Stimulated activated naive CD4-positive, alpha-beta T cell treated with Interleukin-2 at 50 U/mL for 16 hours (primary cell): ENCODE data around the gene CFAP20.
"Not testable (repeated sequence)": the region's sequence is repeated elsewhere in the genome, so short reads cannot be mapped to it uniquely, and the experiment has no call there.

Source experiments
- DNase-seq: peaks from one replicate; lab custom pipeline; 2025; lab: John Stamatoyannopoulos, UW

The CFAP20 gene

GRCh38 chr16:58096249-58096648 lies 32.9 kb downstream of the CFAP20 start:
- DNase-seq, result no peak

- not testable (repeated sequence) for DNase-seq
Measured at GRCh38 chr16:58095575-58095960, 33.6 kb downstream of the CFAP20 start.

DNA sequence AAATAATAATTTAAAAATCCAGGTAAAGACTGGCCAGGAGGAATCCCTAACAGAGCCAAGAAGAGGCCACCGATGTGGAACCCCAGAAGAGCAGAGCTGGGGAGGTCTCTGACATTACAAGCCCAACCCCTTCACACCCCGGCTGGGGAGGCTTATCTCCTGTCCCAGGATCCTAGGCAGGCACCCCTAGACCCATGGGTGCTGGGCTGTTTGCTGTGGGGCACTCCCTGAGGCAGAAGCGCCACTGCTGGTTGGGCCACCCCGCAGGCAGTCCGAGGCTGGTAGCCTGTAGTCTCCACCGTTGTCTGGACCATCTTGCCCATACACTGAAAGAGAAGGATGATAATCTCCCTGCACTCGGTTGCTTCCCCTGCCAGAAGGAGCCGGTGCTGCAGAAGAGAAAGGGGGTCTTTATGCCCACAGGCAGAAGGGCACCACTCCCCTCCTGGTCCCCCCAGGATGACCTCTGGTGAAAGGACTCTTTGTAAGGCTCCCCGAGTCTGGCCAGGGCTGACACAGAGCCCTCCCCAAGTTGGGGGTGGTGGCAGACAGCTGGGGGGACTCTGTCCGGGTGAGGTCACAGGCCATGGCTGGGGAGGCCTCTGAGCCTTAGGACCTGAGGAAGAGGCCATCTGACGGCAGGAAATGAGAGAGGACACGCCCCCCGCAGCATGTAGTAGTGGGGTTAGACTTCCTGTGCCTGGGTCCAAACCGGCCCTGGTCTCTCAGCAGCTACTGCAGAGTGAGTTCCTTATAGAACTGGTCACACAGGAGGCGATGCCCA lies 34.2 kb downstream of the CFAP20 start:
- DNase-seq, result no peak

- DNase-seq, result no peak
Measured at GRCh38 chr16:58094026-58094425, 35.2 kb downstream of the CFAP20 start.

GRCh38 chr16:58090396-58090795 lies 38.8 kb downstream of the CFAP20 start:
- not testable (repeated sequence) for DNase-seq

DNA sequence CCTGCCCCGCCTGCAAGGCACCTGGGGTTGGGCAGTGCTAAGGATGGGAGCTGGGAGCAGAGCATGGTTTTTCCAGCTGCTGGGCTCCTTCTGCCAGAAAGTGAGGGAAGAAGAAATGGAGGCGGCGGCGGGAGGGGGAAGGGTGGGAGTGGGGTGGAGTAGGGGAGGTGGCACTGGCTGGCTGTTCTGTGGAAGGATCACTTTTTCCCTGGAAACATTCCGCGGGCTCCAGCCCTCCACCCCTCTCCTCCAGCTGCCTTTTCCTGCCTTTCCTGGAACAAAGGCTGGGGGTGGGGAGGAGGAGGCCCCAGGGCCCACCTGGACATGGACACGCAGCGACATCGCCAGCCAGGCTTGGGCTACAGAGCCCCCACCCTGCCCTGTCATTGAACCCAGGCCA lies 41.1 kb downstream of the CFAP20 start:
- DNase-seq, result no peak

- no peak for DNase-seq
Measured at GRCh38 chr16:58087209-58087913, 41.8 kb downstream of the CFAP20 start.

DNA sequence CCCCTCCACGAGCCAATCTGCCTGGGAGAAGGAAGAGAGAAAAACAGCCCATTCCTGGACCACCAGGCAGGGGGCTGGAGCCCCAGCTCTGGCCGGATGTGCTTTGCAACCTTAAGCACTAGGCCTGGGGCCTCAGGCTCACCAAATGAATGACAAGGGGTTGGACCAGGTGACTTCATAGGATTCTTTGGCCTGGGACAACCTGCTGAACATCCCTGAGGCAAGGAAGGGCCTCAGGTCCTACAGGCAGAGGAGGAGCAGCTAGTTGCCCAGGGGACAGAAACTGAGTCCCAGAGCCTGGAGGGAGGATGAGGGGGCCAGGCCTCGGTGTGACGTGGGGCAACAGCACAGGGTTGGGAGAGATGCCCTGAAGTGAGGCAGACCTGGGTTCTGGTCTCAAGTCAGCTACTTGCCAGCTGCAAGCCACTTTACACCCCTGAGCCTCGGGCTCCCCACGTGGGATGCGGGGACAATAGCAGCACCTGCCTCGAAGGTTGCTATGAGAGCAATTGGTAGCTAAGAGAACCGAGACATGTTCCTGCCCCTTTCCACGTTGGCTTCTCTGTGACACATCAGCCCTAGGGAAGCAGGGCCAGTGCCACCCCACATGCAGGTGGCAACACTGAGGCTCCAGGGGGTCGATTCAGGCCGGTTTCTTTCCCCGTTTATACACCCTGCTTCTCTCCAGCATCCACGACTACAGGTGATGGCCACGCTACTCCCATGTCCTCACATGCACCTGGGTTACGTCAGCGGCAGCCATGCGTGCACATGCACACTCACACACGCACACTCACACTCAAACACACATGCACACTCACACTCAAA lies 42.6 kb downstream of the CFAP20 start:
- DNase-seq, result no peak

GRCh38 chr16:58085584-58086251 lies 43.5 kb downstream of the CFAP20 start:
- DNase-seq, result no peak

GRCh38 chr16:58085171-58085570 lies 44.0 kb downstream of the CFAP20 start:
- no peak for DNase-seq

DNA sequence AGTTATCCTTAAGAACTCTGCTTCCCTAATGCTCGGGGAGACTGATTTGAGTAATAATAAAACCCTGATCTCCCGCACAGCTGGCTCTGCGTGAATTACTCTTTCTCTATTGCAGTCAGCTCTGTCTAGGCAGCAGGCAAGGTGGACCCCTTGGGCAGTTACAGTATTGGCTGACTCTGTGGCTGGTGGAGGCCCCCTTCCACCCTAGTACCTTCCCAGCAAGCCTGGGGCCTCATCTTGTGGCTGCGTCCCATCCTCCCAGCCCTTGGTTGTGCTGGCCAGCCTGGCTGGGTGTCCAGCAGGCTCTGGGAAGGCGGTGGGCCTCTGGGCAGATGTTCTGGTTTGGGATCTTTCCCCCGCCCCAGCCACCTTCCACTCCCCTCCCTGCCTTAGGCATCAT lies 44.5 kb downstream of the CFAP20 start:
- DNase-seq, result no peak

DNA sequence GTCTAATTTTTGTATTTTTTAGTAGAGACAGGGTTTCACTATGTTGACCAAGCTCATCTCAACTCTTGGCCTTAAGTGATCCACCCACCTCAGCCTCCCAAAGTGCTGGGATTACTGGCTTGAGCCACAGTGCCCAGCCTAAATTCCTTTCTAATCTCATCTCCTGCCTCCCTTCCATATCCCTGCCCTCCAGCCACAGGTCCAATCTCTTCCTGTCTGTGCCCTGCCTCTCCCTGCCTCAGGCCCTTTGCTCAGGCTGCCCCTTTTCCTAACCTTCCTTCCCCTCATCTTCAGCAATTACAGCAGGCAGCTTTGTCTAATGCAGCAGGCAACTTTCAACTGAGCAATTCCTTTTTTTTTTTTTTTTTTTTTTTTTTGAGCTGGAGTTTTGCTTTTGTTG lies 46.8 kb downstream of the CFAP20 start:
- DNase-seq, result no peak

DNA sequence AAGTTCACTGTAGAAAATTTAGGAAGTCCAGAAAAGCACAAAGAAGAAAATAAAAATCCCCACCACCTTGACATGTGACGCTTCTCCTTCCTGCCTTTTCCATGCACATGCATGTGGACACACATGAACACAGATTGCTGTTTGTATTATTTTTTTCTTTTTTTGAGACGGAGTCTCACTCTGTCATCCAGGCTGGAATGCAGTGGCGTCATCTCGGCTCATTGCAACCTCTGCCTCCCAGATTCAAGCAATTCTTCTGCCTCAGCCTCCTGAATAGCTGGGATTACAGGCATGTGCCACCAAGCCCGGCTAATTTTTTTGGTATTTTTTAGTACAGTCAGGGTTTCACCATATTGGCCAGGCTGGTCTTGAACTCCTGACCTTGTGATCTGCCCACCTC lies 48.5 kb downstream of the CFAP20 start:
- DNase-seq, result not testable (repeated sequence)

GRCh38 chr16:58077796-58078195 lies 51.4 kb downstream of the CFAP20 start:
- no peak for DNase-seq

- no peak for DNase-seq
Measured at GRCh38 chr16:58076514-58076913, 52.7 kb downstream of the CFAP20 start.

DNA sequence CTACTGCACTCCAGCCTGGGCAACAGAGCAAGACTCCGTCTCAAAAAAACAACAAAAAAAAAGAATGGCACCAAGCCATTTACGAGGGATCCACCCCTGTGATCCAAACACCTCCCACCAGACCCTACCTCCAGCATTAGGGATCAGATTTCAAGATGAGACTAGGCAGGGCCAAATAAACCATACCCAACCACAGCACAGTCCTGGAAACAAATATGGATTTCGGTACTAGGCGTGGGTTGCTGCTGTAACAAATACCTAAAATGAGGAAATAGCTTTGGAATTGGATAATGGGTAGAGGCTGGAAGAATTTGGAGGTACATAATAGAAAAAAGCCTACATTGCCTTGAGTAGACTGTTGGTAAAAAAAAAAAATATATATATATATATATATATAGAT lies 54.5 kb downstream of the CFAP20 start:
- no peak for DNase-seq

DNA sequence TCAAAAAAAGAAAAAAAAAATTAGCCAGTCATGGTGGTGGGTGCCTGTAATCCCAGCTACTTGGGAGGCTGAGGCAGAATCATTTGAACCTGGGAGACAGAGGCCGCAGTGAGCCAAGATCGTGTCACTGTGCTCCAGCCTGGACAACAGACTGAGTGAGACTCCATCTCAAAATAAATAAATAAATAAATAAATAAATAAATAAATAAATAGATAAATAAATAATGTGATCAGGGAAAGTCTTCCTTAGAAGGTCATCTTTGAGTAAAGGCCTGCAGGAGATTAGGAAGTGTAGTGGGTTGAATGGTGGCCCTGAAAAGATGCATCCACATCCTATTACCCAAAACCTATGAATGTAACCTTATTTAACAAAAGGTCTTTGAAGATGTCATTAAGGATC lies 56.1 kb downstream of the CFAP20 start:
- not testable (repeated sequence) for DNase-seq

DNA sequence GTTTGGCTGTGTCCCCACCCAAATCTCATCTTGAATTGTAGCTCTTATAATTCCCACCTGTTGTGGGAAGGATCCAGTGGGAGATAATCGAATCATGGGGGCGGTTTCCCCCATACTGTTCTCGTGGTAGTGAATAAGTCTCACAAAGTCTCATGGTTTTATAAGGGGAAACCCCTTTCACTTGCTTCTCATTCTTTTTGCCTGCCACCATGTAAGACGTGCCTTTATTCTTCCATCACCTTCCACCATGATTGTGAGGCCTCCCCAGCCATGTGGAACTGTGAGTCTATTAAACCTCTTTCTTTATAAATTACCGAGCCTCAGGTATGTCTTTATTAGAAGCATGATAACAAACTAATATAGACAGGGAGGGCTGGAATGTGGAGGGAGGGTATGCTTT lies 57.0 kb downstream of the CFAP20 start:
- not testable (repeated sequence) for DNase-seq

DNA sequence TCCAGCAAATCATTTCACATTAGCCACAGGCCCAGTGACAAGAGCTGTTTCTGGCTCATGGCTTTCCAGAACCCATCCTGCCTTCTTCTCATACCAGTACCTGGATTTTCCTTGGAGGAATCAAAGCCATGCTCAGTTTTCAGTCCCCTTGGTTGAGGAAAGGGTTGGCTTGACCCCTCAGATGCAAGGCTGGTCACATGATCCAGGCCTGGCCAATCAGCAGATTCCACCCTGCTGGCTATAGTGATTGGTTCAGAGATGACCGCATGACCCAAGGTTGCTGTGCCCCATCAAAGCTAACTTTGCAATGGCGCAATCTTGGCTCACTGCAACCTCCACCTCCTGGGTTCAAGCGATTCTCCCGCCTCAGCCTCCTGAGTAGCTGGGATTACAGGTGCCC lies 58.6 kb downstream of the CFAP20 start:
- no peak for DNase-seq
